ENCODE results near the gene SACM1L. TPM values are rescaled to one million over a fixed set of nuclear protein-coding genes. Genes with fewer than 3 reads are reported as not detected.
A peak's percentile ranks its signal among the peaks of the same experiment; 100 is the strongest.

Gene SACM1L
- total and polyA plus RNA-seq, 2 of the 13 experiments (the other 11 are each of a cell fraction or from before 2014, with no cell fraction given) = 15.1 to 27.8 TPM

DNA sequence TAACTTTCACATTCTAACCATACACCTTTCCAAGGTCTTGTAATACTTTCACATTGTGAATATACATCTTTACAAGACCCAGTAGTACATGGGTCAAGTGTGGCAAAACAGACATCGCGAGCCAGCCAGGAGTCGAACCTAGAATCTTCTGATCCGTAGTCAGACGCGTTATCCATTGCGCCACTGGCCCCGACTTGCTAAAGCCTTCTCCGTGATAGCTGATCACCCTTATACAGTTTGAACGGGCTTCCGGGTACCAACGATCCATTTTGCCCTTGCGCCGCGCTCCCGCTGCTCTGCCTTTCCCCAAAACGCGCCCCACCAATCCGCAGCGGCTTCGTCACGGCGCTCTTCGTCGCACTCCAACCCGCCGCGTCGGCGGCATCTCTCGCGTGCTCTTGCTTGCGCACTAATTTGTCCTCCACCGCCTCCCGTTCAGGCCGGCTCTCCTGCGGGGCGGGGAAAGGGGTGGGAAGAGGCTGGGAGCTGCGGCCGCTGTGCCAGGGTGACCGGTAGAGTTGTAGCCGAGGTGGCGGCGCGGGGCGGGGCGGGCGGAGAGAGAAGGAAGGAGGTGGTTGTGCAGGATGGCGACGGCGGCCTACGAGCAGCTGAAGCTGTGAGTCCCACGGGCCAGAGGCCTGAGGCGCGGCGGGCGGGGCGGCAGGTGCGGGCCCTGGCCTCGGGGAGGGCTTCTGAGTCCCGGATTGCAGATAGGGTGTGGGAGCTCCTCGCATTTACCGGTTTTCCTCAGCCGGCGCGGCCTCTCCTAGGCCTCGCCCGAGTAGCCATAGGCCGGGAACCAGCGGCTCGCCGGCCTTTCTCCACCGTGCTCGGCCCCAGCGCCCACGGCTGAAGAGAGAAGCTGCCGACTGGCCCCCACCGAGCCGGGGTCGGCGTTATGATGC lies at the start of gene SACM1L (continued):
- no peak; the same call in 1 of the 2 replicates for TF ChIP-seq RBAK (CRISPR knock-in tag; IDR thresholded peaks at IDR 0.05)
- no peak for TF ChIP-seq U2AF2 (IDR thresholded peaks at IDR 0.05; ENCODE audit: low read depth, low read length)
- TF ChIP-seq, protein P1, sequence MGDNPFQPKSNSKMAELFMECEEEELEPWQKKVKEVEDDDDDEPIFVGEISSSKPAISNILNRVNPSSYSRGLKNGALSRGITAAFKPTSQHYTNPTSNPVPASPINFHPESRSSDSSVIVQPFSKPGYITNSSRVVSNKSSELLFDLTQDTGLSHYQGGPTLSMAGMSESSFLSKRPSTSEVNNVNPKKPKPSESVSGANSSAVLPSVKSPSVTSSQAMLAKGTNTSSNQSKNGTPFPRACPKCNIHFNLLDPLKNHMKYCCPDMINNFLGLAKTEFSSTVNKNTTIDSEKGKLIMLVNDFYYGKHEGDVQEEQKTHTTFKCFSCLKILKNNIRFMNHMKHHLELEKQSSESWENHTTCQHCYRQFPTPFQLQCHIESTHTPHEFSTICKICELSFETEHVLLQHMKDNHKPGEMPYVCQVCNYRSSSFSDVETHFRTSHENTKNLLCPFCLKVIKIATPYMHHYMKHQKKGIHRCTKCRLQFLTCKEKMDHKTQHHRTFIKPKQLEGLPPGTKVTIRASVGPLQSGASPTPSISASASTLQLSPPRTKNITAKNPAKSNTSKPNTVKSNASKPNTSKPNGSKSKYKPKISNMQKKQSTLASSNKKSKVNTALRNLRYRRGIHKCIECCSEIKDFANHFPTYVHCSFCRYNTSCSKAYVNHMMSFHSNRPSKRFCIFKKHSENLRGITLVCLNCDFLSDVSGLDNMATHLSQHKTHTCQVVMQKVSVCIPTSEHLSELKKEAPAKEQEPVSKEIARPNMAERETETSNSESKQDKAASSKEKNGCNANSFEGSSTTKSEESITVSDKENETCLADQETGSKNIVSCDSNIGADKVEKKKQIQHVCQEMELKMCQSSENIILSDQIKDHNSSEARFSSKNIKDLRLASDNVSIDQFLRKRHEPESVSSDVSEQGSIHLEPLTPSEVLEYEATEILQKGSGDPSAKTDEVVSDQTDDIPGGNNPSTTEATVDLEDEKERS (CRISPR knock-in tag; IDR thresholded peaks at IDR 0.05) = no peak
- TF ChIP-seq TBP (CRISPR knock-in tag; IDR thresholded peaks at IDR 0.05) = peak; percentile 79; the same call in 1 of the 2 replicates
- TF ChIP-seq, protein P2, sequence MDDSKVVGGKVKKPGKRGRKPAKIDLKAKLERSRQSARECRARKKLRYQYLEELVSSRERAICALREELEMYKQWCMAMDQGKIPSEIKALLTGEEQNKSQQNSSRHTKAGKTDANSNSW (CRISPR knock-in tag; IDR thresholded peaks at IDR 0.05; ENCODE audit: borderline replicate concordance) = no peak
- TF ChIP-seq SMAD3 (CRISPR knock-in tag; IDR thresholded peaks at IDR 0.05) = no peak; the same call in 1 of the 2 replicates
- peak; percentile 17 for TF ChIP-seq ZNF709 (CRISPR knock-in tag; IDR thresholded peaks at IDR 0.05)
- TF ChIP-seq ZNF451 (CRISPR knock-in tag; IDR thresholded peaks at IDR 0.05) = peak; percentile 86
- TF ChIP-seq RARA (CRISPR knock-in tag; IDR thresholded peaks at IDR 0.05) = no peak
- TF ChIP-seq ZNF891 (CRISPR knock-in tag; IDR thresholded peaks at IDR 0.05) = peak; percentile 23; the same call in 1 of the 2 replicates
- no peak for TF ChIP-seq SP1 (IDR thresholded peaks at IDR 0.05)
- peak; percentile 73 for TF ChIP-seq SP1 (CRISPR knock-in tag; IDR thresholded peaks at IDR 0.05)
- peak; percentile 47; the same call in 1 of the 2 replicates for TF ChIP-seq RXRB (CRISPR knock-in tag; IDR thresholded peaks at IDR 0.05; ENCODE audit: borderline replicate concordance)
- no peak for TF ChIP-seq ZNF333 (CRISPR knock-in tag; IDR thresholded peaks at IDR 0.05; ENCODE audit: borderline replicate concordance)
- TF ChIP-seq JUN (CRISPR knock-in tag; IDR thresholded peaks at IDR 0.05) = no peak; the same call in 1 of the 2 replicates
- no peak for TF ChIP-seq MYNN (CRISPR knock-in tag; IDR thresholded peaks at IDR 0.05; ENCODE audit: low read depth)
- TF ChIP-seq ZNF614 (CRISPR knock-in tag; IDR thresholded peaks at IDR 0.05; ENCODE audit: borderline replicate concordance) = peak; percentile 81
- TF ChIP-seq ISX (CRISPR knock-in tag; conservative IDR thresholded peaks at IDR 0.05) = no peak; the same call in 1 of the 2 replicates
- TF ChIP-seq, protein P3, sequence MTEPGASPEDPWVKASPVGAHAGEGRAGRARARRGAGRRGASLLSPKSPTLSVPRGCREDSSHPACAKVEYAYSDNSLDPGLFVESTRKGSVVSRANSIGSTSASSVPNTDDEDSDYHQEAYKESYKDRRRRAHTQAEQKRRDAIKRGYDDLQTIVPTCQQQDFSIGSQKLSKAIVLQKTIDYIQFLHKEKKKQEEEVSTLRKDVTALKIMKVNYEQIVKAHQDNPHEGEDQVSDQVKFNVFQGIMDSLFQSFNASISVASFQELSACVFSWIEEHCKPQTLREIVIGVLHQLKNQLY (CRISPR knock-in tag; IDR thresholded peaks at IDR 0.05) = no peak; the same call in 1 of the 2 replicates
- TF ChIP-seq ZNF615 (CRISPR knock-in tag; IDR thresholded peaks at IDR 0.05; ENCODE audit: borderline replicate concordance) = no peak; the same call in 1 of the 2 replicates
- peak; percentile 81 for TF ChIP-seq NFYB (CRISPR knock-in tag; IDR thresholded peaks at IDR 0.05)
- TF ChIP-seq ARNTL (CRISPR knock-in tag; IDR thresholded peaks at IDR 0.05) = peak; percentile 69; the same call in 1 of the 2 replicates
- no peak for TF ChIP-seq EZH2 (conservative IDR thresholded peaks at IDR 0.05; ENCODE audit: low read depth, low read length)
- TF ChIP-seq, protein P4, sequence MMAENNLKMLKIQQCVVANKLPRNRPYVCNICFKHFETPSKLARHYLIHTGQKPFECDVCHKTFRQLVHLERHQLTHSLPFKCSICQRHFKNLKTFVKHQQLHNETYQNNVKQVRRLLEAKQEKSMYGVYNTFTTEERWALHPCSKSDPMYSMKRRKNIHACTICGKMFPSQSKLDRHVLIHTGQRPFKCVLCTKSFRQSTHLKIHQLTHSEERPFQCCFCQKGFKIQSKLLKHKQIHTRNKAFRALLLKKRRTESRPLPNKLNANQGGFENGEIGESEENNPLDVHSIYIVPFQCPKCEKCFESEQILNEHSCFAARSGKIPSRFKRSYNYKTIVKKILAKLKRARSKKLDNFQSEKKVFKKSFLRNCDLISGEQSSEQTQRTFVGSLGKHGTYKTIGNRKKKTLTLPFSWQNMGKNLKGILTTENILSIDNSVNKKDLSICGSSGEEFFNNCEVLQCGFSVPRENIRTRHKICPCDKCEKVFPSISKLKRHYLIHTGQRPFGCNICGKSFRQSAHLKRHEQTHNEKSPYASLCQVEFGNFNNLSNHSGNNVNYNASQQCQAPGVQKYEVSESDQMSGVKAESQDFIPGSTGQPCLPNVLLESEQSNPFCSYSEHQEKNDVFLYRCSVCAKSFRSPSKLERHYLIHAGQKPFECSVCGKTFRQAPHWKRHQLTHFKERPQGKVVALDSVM (CRISPR knock-in tag; IDR thresholded peaks at IDR 0.05) = peak; percentile 84
- no peak for TF ChIP-seq CBX1 (IDR thresholded peaks at IDR 0.05; ENCODE audit: low read depth)
